22Rv1 (cell line): ENCODE measurements around the gene BMERB1.

ENCODE experiments used
- ZFX ChIP-seq: fragments of 450-650 bp; IDR thresholded peaks from 2 replicates; pipeline ENCODE4 v1.6.1; 2017; ENCODE audit warnings: antibody characterized with exemption, borderline replicate concordance
- TF ChIP-seq, protein P1 (sequence below): fragments of 450-650 bp; IDR thresholded peaks from 2 replicates; pipeline ENCODE4 v1.5.1; 2017; ENCODE audit warnings: mild to moderate bottlenecking

- TF ChIP-seq, protein P1, sequence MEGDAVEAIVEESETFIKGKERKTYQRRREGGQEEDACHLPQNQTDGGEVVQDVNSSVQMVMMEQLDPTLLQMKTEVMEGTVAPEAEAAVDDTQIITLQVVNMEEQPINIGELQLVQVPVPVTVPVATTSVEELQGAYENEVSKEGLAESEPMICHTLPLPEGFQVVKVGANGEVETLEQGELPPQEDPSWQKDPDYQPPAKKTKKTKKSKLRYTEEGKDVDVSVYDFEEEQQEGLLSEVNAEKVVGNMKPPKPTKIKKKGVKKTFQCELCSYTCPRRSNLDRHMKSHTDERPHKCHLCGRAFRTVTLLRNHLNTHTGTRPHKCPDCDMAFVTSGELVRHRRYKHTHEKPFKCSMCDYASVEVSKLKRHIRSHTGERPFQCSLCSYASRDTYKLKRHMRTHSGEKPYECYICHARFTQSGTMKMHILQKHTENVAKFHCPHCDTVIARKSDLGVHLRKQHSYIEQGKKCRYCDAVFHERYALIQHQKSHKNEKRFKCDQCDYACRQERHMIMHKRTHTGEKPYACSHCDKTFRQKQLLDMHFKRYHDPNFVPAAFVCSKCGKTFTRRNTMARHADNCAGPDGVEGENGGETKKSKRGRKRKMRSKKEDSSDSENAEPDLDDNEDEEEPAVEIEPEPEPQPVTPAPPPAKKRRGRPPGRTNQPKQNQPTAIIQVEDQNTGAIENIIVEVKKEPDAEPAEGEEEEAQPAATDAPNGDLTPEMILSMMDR, result no peak
- no peak for TF ChIP-seq ZFX
These were observed 131.7 kb downstream of the BMERB1 start for GRCh38 chr16:15566095-15566494.
